ENCODE data around the gene NES.

Gene NES

GRCh38 chr1:156704930-156705320 lies 27.7 kb upstream of the NES start:
- no peak for DNase-seq (ENCODE audit: low read depth)

DNA sequence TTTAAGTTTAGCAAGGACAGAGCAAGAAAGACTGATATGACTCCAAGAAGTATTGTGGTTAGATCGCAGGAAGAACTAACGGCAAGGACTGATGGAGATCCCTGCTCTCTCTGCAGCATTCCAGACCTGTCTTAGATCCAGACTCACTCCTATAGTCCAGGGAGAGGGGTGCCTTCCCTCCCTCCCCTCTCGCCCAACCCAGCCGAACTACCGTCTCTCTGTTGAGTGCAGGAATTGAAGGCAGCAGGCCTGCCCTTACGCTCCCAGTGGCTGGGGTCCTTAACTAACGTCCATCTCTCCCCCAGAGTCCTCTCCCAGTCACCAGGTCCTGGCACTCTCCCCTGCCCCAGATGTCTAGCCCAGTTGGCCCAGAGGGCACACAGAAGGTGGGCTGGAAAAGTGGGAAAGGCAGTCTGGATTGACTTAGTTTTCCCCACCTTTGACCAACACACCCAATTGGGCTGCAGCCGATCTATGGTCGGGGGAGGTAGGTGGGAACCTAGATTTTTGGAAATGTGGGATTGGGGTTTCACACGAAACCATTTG lies 27.0 kb upstream of the NES start:
- no peak for DNase-seq (ENCODE audit: low read depth)

DNA sequence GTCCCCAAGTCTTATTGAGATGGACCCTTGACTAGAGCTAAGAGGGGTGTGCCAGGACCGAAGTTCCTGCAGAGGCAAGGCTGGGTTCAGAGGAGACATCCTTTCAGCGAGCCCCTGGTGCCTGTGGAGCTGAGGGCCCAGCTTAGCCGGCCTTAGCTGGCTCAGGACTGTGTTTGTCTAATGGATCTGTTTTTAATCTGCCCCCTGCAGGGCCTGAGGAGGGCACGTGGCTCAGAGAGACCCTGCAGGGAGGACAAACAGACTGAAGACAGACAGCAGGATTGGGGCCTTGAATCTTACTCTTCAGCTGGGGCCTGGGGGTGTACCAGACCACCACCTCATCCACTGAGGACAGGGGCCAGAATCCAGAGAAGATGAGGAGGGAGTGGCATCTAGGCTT lies 26.5 kb upstream of the NES start:
- no peak for DNase-seq (ENCODE audit: low read depth)

- no peak for DNase-seq (ENCODE audit: low read depth)
Measured at GRCh38 chr1:156703336-156703735, 26.1 kb upstream of the NES start.

DNA sequence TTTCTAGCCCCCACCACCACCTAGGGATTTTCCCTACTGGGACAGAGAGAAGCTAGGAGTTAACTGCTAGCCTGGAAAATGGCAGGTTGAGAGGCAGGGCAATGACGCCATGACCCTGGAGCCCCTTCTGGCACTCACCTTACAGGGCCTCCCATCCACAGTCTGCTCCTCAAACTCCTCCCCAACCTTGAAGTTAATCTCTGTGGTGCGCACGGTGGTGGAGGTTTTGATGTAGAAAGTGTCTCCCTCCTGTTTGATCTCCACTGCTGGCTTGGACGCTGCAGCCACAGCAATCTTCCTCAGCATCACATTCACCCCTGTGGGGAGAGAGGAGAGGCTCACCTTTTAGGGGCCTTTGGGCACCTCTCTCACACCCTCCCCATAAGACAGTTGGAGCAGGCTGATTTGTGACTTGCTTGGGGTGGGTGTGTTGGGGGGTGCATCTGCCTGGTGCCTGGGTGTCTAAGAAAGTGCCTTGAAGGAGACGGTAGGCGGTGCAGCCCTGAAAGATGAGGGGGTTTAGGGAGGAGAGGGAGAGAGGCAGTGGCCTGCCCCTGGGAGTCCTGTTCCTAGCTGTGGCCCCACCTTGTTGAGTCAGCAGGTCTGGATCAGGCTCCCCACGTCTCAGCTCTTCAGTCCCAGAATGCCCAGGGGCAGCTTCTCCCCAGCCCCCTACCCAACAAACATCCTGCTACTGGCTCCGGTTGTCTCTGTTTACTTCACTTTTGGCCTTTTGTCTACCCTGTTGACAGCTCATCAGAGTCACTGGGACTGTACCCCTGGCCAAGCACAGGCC lies 23.7 kb upstream of the NES start:
- DNase-seq (ENCODE audit: low read depth) = no peak

- DNase-seq (ENCODE audit: low read depth) = no peak
Measured at GRCh38 chr1:156698995-156699394, 21.8 kb upstream of the NES start.

DNA sequence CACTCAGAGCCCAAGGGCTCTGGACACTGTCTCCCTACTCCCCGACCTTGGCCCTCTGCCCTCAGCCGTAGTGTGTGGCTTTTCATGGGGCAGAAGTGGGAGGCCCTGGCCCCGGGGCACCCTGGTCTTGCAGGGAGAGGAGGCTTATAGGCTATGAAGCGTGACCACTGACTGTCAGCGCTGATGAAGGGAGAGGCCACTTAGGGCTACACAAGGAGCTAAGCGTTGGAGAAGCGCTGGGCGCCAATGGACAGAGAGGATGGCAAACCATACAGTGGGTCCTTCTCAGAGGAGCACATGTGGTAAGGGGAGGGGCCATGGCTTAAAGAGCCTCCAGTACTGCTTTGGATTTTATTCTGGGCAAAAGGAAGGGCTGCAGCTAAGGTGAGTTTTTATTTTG lies 20.3 kb upstream of the NES start:
- DNase-seq (ENCODE audit: low read depth) = no peak

- DNase-seq (ENCODE audit: low read depth) = no peak
Measured at GRCh38 chr1:156696755-156697154, 19.5 kb upstream of the NES start.

GRCh38 chr1:156694690-156694962 lies 17.4 kb upstream of the NES start:
- no peak for DNase-seq (ENCODE audit: low read depth)

DNA sequence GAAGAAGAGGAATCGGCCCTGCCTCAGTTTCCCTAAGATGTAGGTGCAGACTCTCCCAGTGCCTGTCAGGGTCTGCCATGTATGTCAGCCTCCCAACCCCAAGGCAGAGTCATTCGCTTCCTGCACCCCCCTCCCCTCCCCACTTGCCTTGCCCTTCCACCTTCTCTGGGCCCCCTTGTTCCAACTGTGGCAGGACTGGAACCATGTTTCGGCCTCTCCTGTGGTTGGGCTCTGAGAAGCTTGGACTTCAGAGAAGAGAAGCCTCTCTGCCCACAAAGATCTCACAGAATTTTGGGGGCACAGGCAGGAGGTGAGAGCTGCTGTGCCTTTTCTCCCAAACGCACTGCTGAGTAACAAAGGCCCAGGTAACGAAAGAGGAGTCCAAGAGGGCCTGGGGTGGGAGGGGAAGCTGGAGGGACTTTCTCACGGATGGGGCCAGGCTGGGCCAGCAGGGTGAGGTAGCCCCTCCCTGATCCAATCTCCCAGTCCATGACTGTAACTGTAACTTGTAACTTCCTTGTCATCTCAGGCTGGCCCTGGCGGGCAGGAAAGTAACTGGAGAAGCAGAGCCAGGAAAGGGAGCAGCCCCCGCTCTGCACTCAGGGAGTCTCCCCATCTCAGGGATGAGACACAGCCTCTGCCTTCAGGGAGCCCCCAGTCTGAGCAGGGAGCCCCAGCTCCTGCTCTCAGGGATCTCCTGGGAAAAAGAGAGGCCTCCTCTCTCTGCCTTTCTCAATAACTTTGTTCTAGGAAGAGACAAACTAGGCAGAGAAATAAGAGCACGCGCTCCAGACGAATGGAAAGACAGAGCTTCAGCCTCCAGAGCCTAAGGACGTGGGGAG lies 16.9 kb upstream of the NES start:
- no peak for DNase-seq (ENCODE audit: low read depth)

GRCh38 chr1:156692925-156693847 lies 16.0 kb upstream of the NES start:
- no peak for DNase-seq (ENCODE audit: low read depth)

GRCh38 chr1:156692441-156692924 lies 15.3 kb upstream of the NES start:
- no peak for DNase-seq (ENCODE audit: low read depth)

- DNase-seq (ENCODE audit: low read depth) = no peak
Measured at GRCh38 chr1:156691665-156692440, 14.6 kb upstream of the NES start.

DNA sequence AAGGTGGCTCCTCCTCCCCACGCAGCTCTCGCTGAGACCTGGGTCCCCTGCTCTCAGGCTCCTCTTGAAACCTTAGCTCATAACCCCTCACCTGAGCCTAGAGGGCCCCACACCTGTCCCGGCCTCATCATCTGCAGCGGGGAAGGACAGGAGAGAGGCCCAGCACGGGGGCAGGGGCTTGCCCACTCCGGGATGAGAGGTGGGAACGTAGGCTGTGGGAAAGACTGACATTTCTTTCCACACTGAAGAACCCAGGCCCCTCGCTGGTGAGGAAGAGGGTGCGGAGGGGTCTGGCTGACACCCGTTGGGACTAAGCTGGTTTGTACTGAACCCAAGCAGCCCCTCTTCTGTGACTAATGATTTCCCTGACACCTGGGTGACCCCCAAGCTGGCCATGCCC lies 14.0 kb upstream of the NES start:
- DNase-seq (ENCODE audit: low read depth) = no peak

DNA sequence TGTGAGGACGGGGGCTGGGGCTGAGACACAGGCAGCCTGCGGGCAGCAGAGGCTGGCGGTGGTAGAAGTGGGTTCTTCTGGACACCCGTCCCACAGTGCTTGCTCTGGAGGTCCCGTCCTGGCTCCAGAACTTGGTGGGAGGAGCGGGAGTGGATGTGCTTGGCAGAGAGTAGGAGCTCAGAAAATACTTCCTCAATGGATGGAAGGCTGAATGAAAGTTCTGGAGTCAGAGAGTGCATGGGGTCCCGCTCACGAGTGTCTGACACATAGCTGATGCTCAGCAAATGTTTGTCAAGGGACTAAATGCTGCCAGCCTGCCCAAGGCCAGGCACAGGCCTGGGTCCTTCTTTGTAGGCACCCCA lies 13.4 kb upstream of the NES start:
- DNase-seq (ENCODE audit: low read depth) = no peak

- DNase-seq (ENCODE audit: low read depth) = no peak
Measured at GRCh38 chr1:156689953-156690674, 12.9 kb upstream of the NES start.

- peak; percentile 55 for DNase-seq (ENCODE audit: low read depth)
Measured at GRCh38 chr1:156689035-156689952, 12.1 kb upstream of the NES start.

DNA sequence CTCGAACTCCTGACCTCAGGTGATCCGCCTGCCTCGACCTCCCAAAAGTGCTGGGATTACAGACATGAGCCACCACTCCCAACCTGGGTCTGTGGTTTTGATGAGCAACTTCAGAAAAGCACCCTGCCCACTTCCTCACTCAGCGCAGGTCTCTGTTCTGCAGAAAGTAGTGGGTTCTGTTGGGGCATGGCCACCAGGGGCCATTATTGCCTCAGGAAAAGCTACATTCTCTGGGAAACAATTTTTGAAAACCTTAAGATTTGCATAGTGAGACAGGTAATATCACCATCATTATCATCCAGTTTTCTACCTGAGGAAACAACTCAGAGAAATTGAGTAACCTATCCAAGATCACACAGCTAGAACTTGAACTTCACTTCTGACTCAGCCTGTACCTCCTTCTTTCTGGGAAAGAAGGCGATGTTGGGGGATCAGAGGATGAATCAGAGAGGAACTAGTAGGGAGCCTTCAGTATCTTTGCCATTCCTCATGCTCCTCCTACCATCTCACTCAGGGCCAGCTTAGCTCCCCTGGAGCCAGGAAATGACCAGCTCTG lies 7.1 kb upstream of the NES start:
- DNase-seq (ENCODE audit: low read depth) = no peak

DNA sequence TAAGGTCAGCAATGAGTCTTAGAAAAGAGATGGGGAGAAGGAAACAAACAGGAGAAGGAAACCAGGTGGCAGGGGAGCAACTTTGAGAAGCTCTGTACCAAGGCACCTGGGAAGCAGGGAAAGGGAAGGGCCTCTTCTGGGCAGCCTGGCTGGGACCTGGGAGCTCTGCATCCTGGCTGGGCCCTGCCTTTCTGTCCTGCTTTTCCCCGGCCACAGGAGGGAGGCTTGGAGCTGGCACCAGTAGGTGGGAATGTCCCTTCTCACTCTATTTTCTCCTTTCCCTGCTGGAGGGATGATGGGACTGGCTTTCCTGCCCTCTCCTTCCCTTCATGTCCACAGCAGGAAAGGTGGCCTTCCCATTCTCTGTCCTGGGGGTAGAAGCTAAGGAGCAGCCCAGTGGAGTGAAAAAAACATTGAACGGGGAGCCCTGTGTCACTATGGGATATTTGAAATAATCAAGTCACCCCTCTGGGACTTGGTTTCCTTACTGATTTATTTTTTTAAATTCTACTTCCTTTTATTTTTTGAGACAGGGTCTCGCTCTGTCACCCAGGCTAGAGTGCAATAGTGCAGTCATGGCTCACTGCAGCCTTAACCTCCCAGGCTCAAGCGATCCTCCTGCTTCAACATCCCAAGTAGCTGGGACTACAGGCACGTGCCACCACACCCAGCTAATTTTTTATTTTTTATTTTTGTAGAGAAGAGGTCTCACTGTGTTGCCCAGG lies 5.1 kb upstream of the NES start:
- DNase-seq (ENCODE audit: low read depth) = no peak
